ENCODE data around the gene PATE4.
"Not testable (repeated sequence)": the region's sequence is repeated elsewhere in the genome, so short reads cannot be mapped to it uniquely, and the experiment has no call there.

The PATE4 gene

DNA sequence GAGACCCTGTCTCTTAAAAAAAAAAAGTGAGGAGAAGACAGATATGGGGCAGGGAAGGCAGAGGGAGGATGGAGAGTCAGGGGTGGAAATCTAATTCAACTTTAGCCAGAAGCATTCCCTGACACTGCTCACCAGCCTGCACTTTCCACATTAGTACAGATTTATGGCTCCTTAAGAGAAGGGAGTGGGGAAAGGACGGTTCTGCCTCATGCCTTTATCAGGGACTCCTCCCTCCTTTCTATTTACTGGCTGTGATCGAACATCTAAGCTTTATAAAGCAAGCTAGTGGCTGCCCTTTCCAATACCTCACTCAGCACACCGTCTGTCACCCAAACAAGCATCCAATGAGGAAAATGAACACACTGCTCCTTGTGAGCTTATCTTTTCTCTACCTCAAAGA is at the start of gene PATE4:
Gene PATE4, plus strand, starts transcription at position 301 of the 400 bp plus-strand sequence. Its CDS starts 44 bp downstream, at position 345.
- Mint-ChIP-seq H3K36me3 (ENCODE audit: low read depth) (no peaks in the 10 kb centered on the region), H3K27me3 (peaks cover 12% of the 10 kb centered on the region), H3K27ac (no peak within 1 kb of the TSS), H3K4me3 (no peak within 1 kb of the TSS), H3K4me1 (no peaks in the 10 kb centered on the region), H3K9me3 (peaks cover 15% of the 10 kb centered on the region)
- no peak for ATAC-seq
- DNase-seq: no peak

DNA sequence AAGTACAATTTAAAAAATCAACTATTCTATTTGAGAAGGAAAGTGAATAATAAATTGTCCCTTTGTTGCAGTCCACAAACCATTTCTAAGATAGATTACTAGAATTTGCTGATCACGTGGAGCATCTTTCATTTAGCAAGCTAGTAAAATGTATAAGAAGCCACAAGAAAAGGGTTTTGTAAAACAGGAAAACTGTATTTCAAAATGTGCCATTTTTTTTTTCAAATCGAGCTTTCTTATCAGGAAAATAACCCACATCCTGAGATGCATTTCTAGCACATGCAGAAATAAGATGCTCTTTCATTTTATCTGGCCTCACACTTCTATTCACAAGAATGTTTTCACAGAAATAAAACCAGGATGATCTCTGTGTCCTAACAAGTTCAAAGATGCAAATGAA is 48.4 kb upstream of the PATE4 start:
- no peaks in the 10 kb centered on the region for H3K4me1 Mint-ChIP-seq
- no peak overlapping the region for H3K27ac Mint-ChIP-seq
- H3K9me3 Mint-ChIP-seq: no peaks in the 10 kb centered on the region
- H3K4me3 Mint-ChIP-seq: no peak overlapping the region
- H3K27me3 Mint-ChIP-seq: no peaks in the 10 kb centered on the region
- DNase-seq (no peak), ATAC-seq (no peak)
- no peaks in the 10 kb centered on the region for H3K36me3 Mint-ChIP-seq (ENCODE audit: low read depth)

GRCh38 chr11:125787827-125788226 is 45.3 kb upstream of the PATE4 start, which contains the start of gene PATE3:
PATE3 (plus strand) TSS chr11:125788127; CDS start chr11:125788152, 25 bp downstream.
- H3K9me3 Mint-ChIP-seq: no peaks in the 10 kb centered on the region
- H3K4me1 Mint-ChIP-seq: no peaks in the 10 kb centered on the region
- H3K36me3 Mint-ChIP-seq (ENCODE audit: low read depth): no peaks in the 10 kb centered on the region
- peaks cover 2% of the 10 kb centered on the region for H3K27me3 Mint-ChIP-seq
- no peak within 1 kb of the TSS for H3K4me3 Mint-ChIP-seq
- no peak within 1 kb of the TSS for H3K27ac Mint-ChIP-seq
- ATAC-seq (no peak), DNase-seq (no peak)

DNA sequence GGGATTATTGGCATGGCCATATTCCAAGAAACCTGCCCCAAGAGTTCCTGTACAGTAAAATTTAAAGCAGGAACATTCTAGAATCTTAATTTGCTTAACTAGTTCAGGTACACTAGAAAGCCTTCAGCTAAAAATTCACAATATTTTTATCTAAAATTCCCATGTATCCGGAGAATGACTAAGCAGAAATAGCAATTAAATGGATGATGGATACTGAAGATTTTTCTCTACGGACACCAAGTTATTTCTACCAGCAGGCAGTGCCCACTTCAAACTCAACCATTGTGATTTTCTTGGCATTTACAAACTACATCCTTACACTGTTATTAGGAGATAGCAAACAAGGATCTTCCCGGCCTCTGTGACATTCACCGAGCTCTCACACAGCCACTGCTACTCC is 42.3 kb upstream of the PATE4 start:
- H3K4me1 Mint-ChIP-seq: no peaks in the 10 kb centered on the region
- no peak overlapping the region for H3K27ac Mint-ChIP-seq
- no peak for DNase-seq
- no peak for ATAC-seq
- peaks cover 22% of the 10 kb centered on the region for H3K9me3 Mint-ChIP-seq
- no peaks in the 10 kb centered on the region for H3K36me3 Mint-ChIP-seq (ENCODE audit: low read depth)
- no peak overlapping the region for H3K4me3 Mint-ChIP-seq
- peaks cover 2% of the 10 kb centered on the region for H3K27me3 Mint-ChIP-seq

- Mint-ChIP-seq H3K27ac (no peak overlapping the region), H3K4me3 (no peak overlapping the region), H3K4me1 (no peaks in the 10 kb centered on the region), H3K27me3 (peaks cover 6% of the 10 kb centered on the region), H3K9me3 (peaks cover 62% of the 10 kb centered on the region), H3K36me3 (ENCODE audit: low read depth) (no peaks in the 10 kb centered on the region)
- ATAC-seq (no peak), DNase-seq (no peak)
Measured at GRCh38 chr11:125797641-125798040, 35.5 kb upstream of the PATE4 start.

DNA sequence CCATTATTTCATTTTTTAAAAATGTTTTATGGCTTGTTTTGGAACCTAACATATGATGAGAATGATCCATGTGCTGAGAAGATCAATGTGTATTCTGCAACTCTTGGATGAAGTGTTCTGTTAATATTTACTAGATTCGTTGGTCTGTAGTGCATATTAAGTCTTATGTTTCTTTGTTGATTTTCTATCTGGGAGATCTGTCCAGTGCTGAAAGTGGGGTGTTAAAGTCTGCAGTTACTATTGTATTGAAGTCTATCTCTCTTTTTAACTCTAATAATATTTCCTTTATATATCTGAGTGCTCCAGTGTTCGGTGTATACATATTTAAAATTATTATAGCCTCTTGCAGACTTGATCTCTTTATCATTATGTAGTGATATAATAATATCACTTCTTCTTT is 33.3 kb upstream of the PATE4 start:
- H3K27ac Mint-ChIP-seq: no peak overlapping the region
- H3K27me3 Mint-ChIP-seq: peaks cover 6% of the 10 kb centered on the region
- H3K4me3 Mint-ChIP-seq: no peak overlapping the region
- H3K36me3 Mint-ChIP-seq (ENCODE audit: low read depth): no peaks in the 10 kb centered on the region
- no peaks in the 10 kb centered on the region for H3K4me1 Mint-ChIP-seq
- DNase-seq: no peak
- peaks cover 54% of the 10 kb centered on the region for H3K9me3 Mint-ChIP-seq
- ATAC-seq: no peak

DNA sequence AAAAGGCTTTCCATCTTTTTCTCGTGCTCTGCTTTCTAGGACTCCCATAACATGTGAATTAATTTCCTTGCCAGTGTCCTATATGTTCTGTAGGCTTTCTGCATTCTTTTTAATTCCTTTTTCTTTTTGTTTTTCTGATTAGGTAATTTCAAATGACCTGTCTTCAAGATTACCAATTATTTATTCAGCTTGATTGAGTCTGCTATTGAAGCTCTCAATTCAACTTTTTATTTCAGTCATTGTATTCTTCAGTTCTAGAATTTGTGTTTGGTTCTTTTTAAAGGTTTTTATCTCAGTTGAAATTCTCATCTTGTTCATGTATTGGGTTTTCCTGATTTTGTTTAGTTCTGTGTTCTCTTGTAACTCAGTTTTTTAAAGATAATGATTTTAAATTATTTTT is 30.7 kb upstream of the PATE4 start:
- Mint-ChIP-seq H3K4me1 (no peaks in the 10 kb centered on the region), H3K27ac (no peak overlapping the region), H3K36me3 (ENCODE audit: low read depth) (no peaks in the 10 kb centered on the region), H3K4me3 (no peak overlapping the region), H3K9me3 (peaks cover 44% of the 10 kb centered on the region), H3K27me3 (peaks cover 4% of the 10 kb centered on the region)
- ATAC-seq (no peak), DNase-seq (no peak)

GRCh38 chr11:125807909-125808308 is 25.2 kb upstream of the PATE4 start:
- Mint-ChIP-seq H3K4me3 (no peak overlapping the region), H3K36me3 (ENCODE audit: low read depth) (no peaks in the 10 kb centered on the region), H3K9me3 (peaks cover 9% of the 10 kb centered on the region), H3K27me3 (no peaks in the 10 kb centered on the region), H3K27ac (no peak overlapping the region), H3K4me1 (no peaks in the 10 kb centered on the region)
- ATAC-seq (no peak), DNase-seq (no peak)

DNA sequence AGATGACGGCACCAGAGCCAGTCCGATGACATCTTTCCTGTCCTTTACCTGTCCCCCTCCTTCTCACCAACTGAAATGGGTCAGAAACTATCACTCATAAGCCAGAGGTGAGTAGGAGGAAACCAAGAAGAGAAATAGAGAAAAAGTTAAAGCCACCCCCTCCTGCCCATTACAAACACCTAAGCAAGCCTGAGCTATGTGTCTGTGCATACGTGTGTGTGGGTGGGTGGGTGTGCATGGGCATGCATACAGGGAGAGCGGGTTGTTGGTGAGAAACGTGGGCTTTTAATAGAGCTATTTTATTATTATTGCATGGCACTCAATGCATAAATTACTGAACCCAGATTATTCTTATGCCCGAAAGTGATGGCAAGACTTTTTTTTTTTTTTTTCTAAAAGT is 2.6 kb downstream of the PATE4 start:
- Mint-ChIP-seq H3K27ac (no peak overlapping the region), H3K4me1 (no peaks in the 10 kb centered on the region), H3K27me3 (peaks cover 8% of the 10 kb centered on the region), H3K36me3 (ENCODE audit: low read depth) (no peaks in the 10 kb centered on the region), H3K9me3 (peaks cover 15% of the 10 kb centered on the region), H3K4me3 (no peak overlapping the region)
- DNase-seq (no peak), ATAC-seq (no peak)

GRCh38 chr11:125842321-125842948 is 9.3 kb downstream of the PATE4 start:
- Mint-ChIP-seq H3K4me1 (no peaks in the 10 kb centered on the region), H3K4me3 (no peak overlapping the region), H3K27me3 (peaks cover 3% of the 10 kb centered on the region), H3K27ac (no peak overlapping the region), H3K9me3 (peaks cover 24% of the 10 kb centered on the region), H3K36me3 (ENCODE audit: low read depth) (peaks cover 10% of the 10 kb centered on the region)
- DNase-seq: no peak
- ATAC-seq: no peak

DNA sequence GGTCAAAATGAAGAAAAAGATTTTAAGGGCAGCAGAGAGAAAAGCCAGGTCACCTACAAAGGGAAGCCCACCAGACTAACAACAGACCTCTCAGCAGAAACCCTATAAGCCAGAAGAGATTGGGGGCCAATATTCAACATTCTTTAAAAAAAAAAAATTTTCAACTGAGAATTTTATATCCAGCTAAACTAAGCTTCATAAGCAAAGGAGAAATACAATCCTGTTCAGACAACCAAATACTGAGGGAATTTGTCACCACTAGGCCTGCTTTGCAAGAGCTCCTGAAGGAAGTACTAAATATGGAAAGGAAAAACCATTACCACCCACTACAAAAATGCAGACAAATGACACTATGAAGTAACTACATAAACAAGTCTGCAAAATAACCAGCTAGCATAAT is 13.1 kb downstream of the PATE4 start:
- Mint-ChIP-seq H3K36me3 (ENCODE audit: low read depth) (peaks cover 11% of the 10 kb centered on the region), H3K4me1 (no peaks in the 10 kb centered on the region), H3K27ac (no peak overlapping the region), H3K9me3 (peaks cover 32% of the 10 kb centered on the region), H3K27me3 (peaks cover 7% of the 10 kb centered on the region), H3K4me3 (no peak overlapping the region)
- DNase-seq (no peak), ATAC-seq (no peak)

- H3K27me3 Mint-ChIP-seq: peaks cover 14% of the 10 kb centered on the region
- H3K4me1 Mint-ChIP-seq; DNase-seq; H3K27ac Mint-ChIP-seq; H3K36me3 Mint-ChIP-seq (ENCODE audit: low read depth); ATAC-seq; H3K4me3 Mint-ChIP-seq; H3K9me3 Mint-ChIP-seq: not testable (repeated sequence)
Measured at GRCh38 chr11:125857670-125858069, 24.6 kb downstream of the PATE4 start.

GRCh38 chr11:125862786-125863185 is 29.7 kb downstream of the PATE4 start:
- not testable (repeated sequence) for H3K9me3 Mint-ChIP-seq; H3K27me3 Mint-ChIP-seq; DNase-seq; H3K27ac Mint-ChIP-seq; ATAC-seq; H3K36me3 Mint-ChIP-seq (ENCODE audit: low read depth); H3K4me1 Mint-ChIP-seq; H3K4me3 Mint-ChIP-seq

DNA sequence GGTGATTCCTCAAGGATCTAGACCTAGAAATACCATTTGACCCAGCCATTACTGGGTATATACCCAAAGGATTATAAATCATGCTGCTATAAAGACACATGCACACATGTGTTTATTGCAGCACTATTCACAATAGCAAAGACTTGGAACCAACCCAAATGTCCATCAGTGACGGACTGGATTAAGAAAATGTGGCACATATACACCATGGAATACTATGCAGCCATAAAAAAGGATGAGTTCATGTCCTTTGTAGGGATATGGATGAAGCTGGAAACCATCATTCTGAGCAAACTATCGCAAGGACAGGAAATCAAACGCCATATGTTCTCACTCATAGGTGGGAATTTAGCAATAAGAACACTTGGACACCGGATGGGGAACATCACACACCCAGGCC is 32.2 kb downstream of the PATE4 start:
- not testable (repeated sequence) for H3K9me3 Mint-ChIP-seq; H3K27ac Mint-ChIP-seq; H3K4me1 Mint-ChIP-seq; ATAC-seq; H3K36me3 Mint-ChIP-seq (ENCODE audit: low read depth); DNase-seq; H3K4me3 Mint-ChIP-seq; H3K27me3 Mint-ChIP-seq

DNA sequence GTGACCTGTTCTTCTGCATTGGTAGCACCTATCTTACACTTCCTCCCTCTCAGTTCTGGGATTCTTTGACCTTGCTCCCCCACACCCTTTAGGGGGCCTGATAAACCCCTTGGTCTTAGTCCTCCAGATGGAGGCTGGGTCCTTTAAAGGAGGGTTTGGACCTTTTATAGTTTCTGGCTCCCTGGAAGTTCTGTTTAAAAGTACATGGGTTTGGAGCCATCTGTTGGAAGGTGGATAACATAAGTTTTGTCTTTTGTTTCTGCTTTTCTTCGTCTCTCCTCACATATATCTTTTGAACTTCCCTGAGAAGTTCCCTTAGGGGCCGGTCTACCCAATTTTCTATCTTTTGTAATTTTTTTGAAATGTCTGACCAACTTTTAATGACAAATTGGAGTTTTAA is 36.4 kb downstream of the PATE4 start:
- Mint-ChIP-seq H3K36me3 (ENCODE audit: low read depth) (peaks cover 3% of the 10 kb centered on the region), H3K4me1 (no peaks in the 10 kb centered on the region), H3K27ac (no peak overlapping the region), H3K9me3 (peaks cover 6% of the 10 kb centered on the region), H3K27me3 (peaks cover 5% of the 10 kb centered on the region), H3K4me3 (no peak overlapping the region)
- ATAC-seq: no peak
- no peak for DNase-seq
